Adrenal gland (tissue), 5 donors: ENCODE data around the gene ANAPC1.

Experiments used
- POLR2A ChIP-seq, 2 donors: fragments of 450-650 bp; IDR thresholded peaks; one replicate each; pipeline ENCODE4 v1.6.1; 2017; ENCODE audit warnings: antibody characterized with exemption in 2 of 2, mild to moderate bottlenecking in 2 of 2, moderate library complexity in 1 of 2
- TF ChIP-seq, protein P1 (sequence below), 6 experiments: fragments of 450-650 bp in 4 of 6; fragments of 200-600 bp in 2 of 6; sonication (generic) in 1 of 6; IDR thresholded peaks; 1 replicate in 5 of 6; 2 replicates in 1 of 6; pipeline versions ENCODE4 v1.5.1 to v1.8.0; 2016 to 2021; ENCODE audit warnings: antibody characterized with exemption in 6 of 6, mild to moderate bottlenecking in 2 of 6, moderate library complexity in 1 of 6
- donor health status: DM: no; HTN: no; CAD: no.

DNA sequence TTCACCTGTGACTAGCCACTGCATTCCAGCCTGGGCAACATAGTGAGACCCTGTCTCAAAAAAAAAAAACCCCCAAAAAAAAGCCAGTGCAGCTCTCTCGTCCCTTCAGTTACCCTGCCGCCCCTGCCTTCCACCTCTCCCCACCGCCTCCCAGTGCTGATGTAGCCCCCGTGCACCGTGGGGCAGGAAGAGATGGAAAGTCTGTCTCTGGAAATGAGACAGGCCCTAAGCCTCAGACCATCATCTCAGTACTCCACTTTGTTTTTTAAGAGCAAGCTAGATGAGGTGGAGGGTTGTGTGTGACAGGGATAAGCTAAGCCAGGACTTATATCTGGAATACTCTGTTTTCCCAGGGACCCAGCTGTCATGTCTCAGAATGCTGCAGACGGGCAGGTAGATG is 46.4 kb upstream of the ANAPC1 start:
- TF ChIP-seq, protein P1, sequence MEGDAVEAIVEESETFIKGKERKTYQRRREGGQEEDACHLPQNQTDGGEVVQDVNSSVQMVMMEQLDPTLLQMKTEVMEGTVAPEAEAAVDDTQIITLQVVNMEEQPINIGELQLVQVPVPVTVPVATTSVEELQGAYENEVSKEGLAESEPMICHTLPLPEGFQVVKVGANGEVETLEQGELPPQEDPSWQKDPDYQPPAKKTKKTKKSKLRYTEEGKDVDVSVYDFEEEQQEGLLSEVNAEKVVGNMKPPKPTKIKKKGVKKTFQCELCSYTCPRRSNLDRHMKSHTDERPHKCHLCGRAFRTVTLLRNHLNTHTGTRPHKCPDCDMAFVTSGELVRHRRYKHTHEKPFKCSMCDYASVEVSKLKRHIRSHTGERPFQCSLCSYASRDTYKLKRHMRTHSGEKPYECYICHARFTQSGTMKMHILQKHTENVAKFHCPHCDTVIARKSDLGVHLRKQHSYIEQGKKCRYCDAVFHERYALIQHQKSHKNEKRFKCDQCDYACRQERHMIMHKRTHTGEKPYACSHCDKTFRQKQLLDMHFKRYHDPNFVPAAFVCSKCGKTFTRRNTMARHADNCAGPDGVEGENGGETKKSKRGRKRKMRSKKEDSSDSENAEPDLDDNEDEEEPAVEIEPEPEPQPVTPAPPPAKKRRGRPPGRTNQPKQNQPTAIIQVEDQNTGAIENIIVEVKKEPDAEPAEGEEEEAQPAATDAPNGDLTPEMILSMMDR (IDR thresholded peaks at IDR 0.05): no peak
- TF ChIP-seq POLR2A (IDR thresholded peaks at IDR 0.05): no peak
